CMK (cell line): ENCODE results near the gene CDK15.
"Not testable (repeated sequence)": the region's sequence is repeated elsewhere in the genome, so short reads cannot be mapped to it uniquely, and the experiment has no call there.

Experiments
- DNase-seq: peaks from one replicate; pipeline ENCODE4 v3.0.0-alpha.2; 2010; ENCODE audit warnings: low read depth

CDK15 gene

GRCh38 chr2:201806442-201807170, at the start of gene CDK15:
Gene CDK15 (plus strand): TSS chr2:201806537. CDS start chr2:201806665, 128 bp downstream.
- no peak for DNase-seq

GRCh38 chr2:201758234-201758633, 48.1 kb upstream of the CDK15 start:
- DNase-seq: no peak

DNA sequence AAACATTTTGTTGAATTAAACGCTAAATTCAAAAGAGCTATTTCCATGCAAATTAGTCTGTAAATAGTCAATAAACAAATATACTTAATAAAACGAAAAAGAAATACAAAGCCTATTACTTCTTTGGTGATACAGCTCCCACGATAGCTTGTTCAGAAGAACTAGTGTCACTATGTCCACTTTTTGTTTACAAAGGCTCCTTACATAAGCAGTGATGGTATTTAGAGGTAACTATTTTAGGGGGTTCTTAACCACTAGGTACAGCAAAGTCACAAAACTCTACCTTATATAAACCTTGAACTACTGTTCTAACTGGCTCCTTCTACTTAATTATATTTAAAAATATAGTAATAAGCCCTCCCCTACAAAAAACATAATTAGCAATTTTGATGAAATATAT, 47.5 kb upstream of the CDK15 start:
- no peak for DNase-seq

- DNase-seq: no peak
Measured at GRCh38 chr2:201759567-201759966, 46.8 kb upstream of the CDK15 start.

DNA sequence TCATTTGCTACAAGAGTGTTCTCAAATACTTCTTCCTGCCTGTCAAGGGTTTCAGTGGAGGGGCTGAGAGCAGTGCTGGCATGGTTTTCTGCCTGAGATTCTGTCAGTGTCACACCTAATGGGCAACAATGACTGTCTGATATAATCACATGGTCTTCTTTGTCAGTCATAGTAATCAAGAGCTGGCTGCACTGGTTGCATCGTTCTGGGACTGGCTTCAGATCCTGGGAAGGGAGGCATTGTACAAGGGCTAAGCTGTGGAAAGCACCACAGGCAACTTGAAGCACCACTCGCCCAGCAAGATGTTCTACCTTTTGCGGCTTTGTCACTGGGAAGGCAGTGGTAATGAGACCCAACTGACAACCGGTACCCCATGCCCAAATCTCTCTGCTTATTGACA, 45.2 kb upstream of the CDK15 start:
- DNase-seq: no peak

- not testable (repeated sequence) for DNase-seq
Measured at GRCh38 chr2:201764469-201764868, 41.9 kb upstream of the CDK15 start.

GRCh38 chr2:201765799-201766198, 40.5 kb upstream of the CDK15 start:
- DNase-seq: no peak

GRCh38 chr2:201768918-201769317, 37.4 kb upstream of the CDK15 start:
- no peak for DNase-seq

- DNase-seq: no peak
Measured at GRCh38 chr2:201769666-201770373, 36.5 kb upstream of the CDK15 start.

DNA sequence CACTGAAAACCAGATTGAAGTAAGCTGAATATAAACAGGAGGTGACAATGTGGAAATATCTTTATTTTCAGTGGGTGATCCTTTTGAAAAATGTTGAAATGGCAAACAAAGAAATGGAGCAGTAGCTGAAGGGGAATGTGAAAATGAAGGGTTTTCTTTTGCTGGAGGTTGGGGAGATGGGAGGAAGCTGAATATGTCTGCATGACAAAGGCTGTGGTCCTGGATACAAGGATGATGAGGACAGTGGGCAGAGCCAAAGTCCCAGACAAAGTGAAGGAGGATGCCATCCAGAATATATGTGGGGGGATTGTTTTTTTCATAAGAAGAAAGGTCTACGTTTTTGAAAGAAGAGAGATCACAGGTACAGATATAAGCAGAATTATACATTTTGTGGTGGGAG, 32.3 kb upstream of the CDK15 start:
- DNase-seq: no peak

DNA sequence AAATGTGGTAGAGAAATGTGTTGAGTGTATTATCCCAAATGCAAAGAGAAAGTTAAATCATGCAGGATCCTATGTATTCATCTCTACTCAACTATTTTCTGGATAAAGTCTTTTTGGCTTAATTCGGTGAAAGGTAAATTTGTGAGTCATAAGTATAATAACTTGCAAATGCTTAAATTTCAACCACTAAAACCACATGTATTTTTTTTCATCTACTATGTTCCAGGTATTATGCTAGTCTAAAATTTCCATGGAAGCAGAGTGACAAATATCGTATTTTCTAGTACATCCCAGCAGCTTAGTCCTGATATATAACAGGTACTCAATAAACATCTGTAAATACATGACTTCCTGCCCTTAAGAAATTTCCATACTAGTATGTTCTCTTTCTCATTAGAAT, 31.8 kb upstream of the CDK15 start:
- no peak for DNase-seq

DNA sequence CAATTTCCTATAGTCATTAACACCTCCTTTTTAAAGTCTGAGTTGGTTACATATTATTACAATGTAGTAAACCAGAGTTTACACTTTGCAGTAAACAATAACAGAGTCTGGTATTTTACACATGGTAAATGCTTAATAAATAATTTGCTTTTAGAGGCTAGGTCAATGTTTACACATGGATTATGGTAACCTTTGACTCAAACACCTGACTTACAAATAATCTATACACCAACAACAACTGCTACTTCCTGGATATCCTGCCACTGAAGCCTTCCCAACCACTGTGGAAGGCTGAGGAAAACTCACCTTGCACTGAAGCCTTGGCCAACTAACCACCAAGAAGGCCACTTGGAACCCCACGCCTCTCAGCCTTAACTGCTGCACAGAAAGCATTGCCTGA, 31.0 kb upstream of the CDK15 start:
- DNase-seq: no peak

- DNase-seq: no peak
Measured at GRCh38 chr2:201777043-201777442, 29.3 kb upstream of the CDK15 start.

DNA sequence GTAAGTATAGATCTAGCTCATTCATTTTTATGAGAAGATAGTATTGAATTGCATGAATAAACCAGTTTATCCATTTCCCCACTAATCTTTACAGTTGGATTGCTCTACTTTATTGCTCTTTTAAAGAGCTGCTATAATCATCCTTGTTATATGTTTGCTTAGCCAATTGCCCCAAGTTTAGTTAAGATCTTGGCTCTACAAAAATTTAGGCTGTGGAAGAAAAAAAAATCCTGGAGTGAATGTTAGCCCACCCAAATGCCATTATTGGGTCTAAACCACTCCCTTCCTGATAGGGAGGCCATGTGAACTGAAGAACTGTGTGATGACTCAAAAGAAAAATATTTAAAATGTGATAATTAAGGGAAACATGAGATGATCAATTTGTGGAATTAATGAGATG, 28.5 kb upstream of the CDK15 start:
- DNase-seq: no peak

DNA sequence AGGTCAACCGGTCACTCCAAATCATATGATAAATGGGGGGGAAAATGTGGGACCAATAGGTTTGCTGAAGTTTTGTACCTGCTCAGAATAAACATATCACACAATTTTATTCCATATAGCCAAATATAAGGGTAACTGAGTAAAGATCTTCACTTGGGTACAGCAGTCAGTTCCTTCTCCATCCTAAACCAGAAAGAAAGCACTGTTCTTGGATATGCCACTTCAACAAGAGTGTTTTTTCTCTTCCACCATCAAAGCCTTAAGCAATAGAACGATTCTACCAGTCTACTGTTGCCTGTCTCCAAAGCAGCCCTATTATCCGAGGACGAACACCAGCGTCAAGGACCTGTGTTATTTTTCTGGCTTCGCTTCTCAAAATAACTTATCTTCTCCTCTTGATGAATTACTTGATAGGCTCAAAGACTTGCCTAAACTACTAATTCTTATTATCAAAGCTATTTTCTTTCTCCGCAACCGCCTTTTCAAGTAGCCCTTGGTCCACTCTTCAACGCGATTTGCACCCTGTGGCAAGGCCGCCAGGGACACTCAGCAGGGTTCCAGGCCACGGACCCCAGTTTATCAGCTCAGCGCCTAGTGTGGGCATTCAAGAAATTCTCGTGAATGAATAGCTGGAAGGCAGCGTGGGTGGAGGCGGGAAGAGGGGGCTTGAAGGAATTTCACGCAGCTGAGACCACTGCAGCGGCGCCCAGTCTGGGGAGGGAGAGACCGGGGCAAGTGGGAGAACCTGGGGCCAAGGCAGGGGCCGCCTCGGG, 26.2 kb upstream of the CDK15 start:
- no peak for DNase-seq

DNA sequence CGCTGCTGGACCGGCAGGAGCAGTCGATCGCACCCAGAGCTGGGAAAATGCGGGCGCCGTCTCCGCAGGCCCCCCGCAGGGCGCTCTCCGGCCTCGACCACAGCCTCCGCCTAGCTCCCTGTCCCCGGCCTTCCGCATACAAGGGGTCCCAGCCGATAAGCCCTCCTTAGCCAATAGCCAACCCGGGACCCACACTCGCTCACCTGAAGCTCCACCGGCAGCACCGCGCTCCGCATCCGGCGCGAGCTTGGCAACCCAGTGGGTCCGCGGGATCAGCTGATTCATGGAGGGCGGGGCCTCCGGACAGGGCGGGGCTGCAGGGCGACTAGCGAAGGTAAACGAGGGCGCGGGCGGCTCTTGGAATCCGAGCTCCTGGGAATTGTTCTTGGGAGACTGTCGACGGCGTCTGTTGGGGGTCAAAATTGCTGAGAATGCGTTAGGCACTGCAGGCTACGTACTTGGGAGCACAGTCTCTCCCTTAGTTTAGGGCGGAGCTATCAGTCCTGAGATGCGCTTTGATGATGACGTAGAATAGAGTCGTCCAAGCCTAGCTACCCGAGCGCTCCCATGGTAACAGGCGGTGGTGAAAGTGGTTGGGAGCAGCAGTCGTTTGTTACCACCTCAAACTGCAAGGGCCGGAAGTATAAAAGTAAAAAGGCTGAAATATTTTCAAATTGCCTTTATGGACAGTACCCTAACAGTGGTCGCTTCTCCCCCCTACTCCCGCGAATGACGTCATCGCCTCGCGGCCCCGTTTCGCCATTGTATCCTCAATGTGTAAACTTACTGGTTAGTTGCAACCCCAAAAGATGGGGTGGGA, 25.5 kb upstream of the CDK15 start, which contains the start of gene ALS2:
Gene ALS2 (minus strand): TSS at position 260 of the 820 bp plus-strand sequence. CDS start 12,048 bp downstream, outside the sequence.
- peak; percentile 84 for DNase-seq

DNA sequence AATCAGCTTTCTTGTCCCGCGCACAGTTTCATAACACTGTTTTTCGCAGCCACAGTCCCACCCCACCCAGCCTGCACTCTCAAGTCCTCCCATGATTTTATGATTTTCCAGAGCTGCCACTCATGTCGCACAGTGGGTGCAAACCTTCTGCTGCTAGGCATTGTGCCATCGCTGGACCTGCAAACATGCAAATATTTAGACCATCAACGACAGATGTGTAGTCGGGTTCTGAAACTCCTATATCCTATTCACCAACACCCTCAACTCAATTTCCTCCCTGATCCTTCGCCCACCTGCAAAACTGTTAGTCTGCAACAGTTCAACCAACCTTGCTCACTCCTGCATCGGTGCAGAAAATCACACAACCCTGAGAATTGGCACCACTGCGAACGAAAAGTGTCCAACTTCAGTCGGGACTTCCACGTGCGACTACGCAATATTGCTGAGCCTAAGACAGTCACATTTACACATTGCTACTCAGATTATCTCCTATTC, 24.7 kb upstream of the CDK15 start:
- no peak for DNase-seq

DNA sequence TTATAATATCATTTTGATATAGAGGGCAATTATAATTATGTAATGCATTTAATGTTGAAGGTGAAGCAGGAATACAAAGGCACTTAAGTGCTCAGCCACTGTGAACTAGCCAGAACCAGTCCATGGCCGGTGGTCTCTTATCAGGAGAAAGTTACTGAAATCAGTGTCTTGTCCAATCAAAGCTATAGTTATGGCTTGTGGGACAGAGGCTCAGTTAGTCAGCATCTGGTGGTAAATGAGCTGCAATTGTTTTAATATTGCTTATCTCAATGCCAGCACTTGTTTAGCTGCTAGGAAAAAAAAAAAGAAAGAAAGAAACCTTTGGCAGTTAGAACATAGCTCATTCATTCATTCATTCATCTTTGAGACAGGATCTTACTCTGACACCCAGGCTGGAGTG, 21.8 kb upstream of the CDK15 start:
- DNase-seq: peak; percentile 27

- peak; percentile 29 for DNase-seq
Measured at GRCh38 chr2:201785135-201785534, 21.2 kb upstream of the CDK15 start.

DNA sequence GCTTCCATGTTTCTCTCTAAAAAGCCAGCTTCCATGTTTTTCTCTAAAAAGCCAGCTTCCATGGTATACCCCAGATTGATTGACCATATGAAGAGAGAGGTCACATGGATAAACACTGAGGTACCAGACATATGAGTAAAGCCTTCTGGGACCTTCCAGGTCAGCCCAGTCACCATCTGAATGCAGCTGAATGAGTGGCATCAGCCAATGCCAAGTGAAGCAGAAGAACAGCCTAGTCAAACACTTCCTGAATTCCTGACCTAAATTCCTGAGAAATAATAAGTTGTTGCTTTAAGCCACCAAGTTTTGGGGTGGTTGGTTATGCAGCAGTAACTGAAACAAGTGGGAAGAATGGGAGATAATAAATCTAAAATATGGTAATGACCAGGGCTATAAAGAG, 19.9 kb upstream of the CDK15 start:
- no peak for DNase-seq

DNA sequence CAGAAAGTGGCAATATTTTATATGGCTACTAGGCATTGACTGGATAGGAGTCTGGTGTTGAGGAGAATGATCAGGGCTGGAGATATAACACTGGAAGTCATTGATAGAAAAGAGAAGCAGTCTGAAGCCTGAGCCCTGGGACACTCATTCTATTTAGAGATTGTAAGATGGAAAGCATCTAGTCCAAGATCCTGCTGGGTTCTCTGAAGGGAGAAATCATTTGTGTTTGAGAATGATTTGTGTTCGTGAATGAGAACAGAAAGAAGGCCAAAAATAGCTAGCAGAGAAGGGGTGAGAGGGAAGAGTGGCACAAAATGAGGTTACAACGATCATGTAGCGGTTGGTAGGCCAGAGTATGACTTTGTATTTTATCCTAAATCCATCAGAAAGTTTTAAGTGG, 18.0 kb upstream of the CDK15 start:
- DNase-seq: no peak

- DNase-seq: no peak
Measured at GRCh38 chr2:201789395-201789794, 16.9 kb upstream of the CDK15 start.
